Stimulated activated effector memory CD8-positive, alpha-beta T cell treated with anti-CD3 and anti-CD28 coated beads, Interleukin-12 subunit alpha, Interleukin-12 subunit beta, amount 100 ng/mL, for 72 hours (primary cell): ENCODE data around the gene HEPACAM2.

Experiments used
- ATAC-seq: fragments of 150-1000 bp; cut with Tn5 transposase; 2 replicates; pipeline ENCODE4 v1.10.0; 2021
- DNase-seq, 2 donors: peaks; one replicate each; pipeline ENCODE4 v3.0.0; 2021 to 2022; ENCODE audit warnings: low spot score in 2 of 2
- H3K27ac Mint-ChIP-seq: one replicate; pipeline ENCODE4 v1.8.0; 2022; ENCODE audit warnings: mild to moderate bottlenecking, mixed read lengths
- H3K36me3 Mint-ChIP-seq: one replicate; pipeline ENCODE4 v1.8.0; 2022; ENCODE audit warnings: mild to moderate bottlenecking, mixed read lengths
- H3K4me1 Mint-ChIP-seq: one replicate; pipeline ENCODE4 v1.8.0; 2022; ENCODE audit warnings: mixed read lengths
- H3K4me3 Mint-ChIP-seq: one replicate; pipeline ENCODE4 v1.8.0; 2022; ENCODE audit warnings: mild to moderate bottlenecking, mixed read lengths
- H3K9me3 Mint-ChIP-seq: one replicate; pipeline ENCODE4 v1.8.0; 2022; ENCODE audit warnings: mixed read lengths

The HEPACAM2 gene

DNA sequence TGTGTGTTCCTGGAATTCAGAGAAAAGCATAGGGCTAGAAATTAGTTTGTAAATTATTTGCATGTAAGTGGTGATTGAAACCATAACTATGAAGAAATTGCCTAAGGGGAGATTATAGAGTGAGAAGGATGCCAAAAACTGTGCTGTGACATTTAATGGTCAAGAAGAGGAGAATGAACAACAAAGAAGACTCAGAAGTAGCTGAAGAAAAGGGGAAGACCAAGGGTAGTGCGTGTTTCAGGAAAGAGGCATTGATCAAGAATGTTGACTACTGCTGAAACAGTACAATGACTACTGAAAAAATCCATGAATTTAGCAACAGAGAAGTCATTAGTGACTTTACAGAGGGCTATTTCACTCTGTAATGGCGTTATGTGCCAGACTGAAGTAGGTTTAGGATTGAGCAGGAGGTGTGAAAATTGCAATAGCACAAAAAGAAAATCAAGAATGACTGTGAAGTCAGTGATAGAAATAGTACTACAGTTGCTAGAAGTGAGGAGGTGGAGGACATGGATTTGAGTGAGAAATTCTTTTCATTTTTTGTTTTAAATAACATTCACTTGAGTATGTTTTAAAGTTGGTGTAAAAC, 49.2 kb downstream of the HEPACAM2 start:
- H3K36me3 Mint-ChIP-seq, result no peaks in the 10 kb centered on the region
- ATAC-seq (peak; percentile 54), DNase-seq (no peak)
- H3K4me1 Mint-ChIP-seq, result peaks cover 7% of the 10 kb centered on the region
- no peak overlapping the region for H3K4me3 Mint-ChIP-seq
- H3K9me3 Mint-ChIP-seq, result no peaks in the 10 kb centered on the region
- no peak overlapping the region for H3K27ac Mint-ChIP-seq

DNA sequence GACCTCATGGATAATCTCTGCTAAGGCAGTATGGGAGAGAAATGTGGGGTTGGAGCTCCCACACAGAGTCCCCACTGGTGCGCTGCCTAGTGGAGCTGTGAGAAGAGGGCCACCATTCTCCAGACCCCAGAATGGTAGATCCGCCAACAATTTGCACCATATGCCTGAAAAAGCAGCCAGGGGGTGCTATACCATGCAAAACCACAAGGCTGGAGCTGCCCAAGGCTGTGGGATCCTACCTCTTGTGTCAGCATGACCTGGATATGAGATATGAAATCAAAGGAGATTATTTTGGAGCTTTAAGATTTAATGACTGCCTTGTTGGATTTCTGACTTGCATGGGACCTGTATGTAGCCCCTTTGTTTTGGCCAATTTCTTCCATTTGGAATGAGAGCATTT, 51.0 kb downstream of the HEPACAM2 start:
- no peak overlapping the region for H3K4me3 Mint-ChIP-seq

DNA sequence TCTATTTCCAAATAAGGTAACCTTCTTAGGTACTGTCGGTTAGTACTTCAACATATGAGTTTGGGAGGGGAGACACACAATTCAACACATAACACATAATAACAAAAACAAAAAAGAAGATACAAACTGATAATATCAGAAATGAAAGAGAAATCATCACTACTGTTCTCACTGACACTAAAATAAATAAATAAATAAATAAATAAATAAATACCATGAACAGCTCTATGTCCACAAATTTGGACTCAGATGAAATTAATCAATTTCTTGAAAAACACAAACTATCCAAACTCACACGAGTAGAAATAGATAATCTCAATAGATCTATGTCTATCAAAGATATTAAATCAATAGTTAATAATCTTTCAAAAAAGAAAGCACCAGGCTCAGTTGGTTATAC, 53.6 kb downstream of the HEPACAM2 start:
- Mint-ChIP-seq H3K27ac (no peak overlapping the region), H3K4me3 (no peak overlapping the region)
- no peak for DNase-seq

More for the DNA sequence above, 51.0 kb downstream of the HEPACAM2 start:
- DNase-seq, result no peak
- Mint-ChIP-seq H3K9me3 (peaks cover 4% of the 10 kb centered on the region), H3K27ac (no peak overlapping the region), H3K4me1 (peaks cover 7% of the 10 kb centered on the region), H3K36me3 (no peaks in the 10 kb centered on the region)
- ATAC-seq, result no peak

DNA sequence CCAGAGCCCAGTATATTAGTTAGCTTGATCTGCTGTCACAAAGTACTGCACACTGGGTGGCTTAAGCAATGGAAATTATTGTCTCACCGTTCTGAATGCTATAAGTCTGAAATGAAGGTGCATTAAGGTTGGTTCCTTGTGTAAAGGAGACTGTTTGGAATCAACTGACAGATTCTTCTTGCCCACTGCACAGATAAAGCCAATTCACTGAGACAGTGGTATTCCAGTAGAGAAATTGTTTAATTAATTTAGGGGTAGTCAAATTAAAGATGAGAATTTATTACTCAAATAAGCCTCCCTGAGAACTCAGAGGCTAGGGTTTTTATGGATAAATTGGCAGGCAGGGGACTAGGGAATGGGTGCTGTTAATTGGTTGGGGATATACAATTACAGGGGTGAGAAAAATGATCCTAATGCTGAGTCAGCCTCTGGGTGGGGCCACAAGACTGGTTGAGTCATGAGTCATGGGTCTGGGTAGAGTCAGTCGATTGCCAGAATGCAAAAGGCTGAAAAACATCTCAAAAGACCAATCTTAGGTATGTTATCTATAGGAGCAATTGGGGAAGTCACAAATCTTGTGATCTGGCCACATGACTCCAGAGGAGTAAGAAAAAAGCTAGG, 54.6 kb downstream of the HEPACAM2 start:
- ATAC-seq (no peak), DNase-seq (no peak)
- Mint-ChIP-seq H3K4me3 (no peak overlapping the region), H3K9me3 (peaks cover 10% of the 10 kb centered on the region), H3K36me3 (no peaks in the 10 kb centered on the region), H3K4me1 (no peaks in the 10 kb centered on the region), H3K27ac (no peak overlapping the region)

More for the DNA sequence above, 53.6 kb downstream of the HEPACAM2 start:
- no peaks in the 10 kb centered on the region for H3K36me3 Mint-ChIP-seq
- ATAC-seq, result no peak
- H3K9me3 Mint-ChIP-seq, result peaks cover 5% of the 10 kb centered on the region
- H3K4me1 Mint-ChIP-seq, result peaks cover 7% of the 10 kb centered on the region

DNA sequence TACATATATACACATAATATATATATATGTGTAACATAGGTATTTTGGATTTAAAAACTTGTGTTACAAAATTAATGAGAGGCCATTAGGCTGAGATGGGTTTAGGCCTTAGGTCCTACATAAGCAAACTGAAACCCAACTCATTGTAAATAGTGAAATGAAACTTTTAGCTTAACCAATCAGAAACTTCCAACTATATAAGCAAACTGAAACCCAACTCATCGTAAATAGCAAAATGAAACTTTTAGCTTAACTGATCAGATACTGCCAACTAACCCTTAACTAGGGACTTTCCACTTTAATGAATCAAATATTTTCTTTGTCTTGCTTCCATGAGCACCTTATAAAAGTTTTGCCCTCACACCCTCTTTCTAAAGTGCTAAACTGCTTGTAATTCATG, 60.8 kb downstream of the HEPACAM2 start:
- no peak overlapping the region for H3K27ac Mint-ChIP-seq
- no peak for DNase-seq
- peak; percentile 89 for ATAC-seq
- peaks cover 6% of the 10 kb centered on the region for H3K9me3 Mint-ChIP-seq
- H3K36me3 Mint-ChIP-seq, result no peaks in the 10 kb centered on the region
- no peaks in the 10 kb centered on the region for H3K4me1 Mint-ChIP-seq
- no peak overlapping the region for H3K4me3 Mint-ChIP-seq

DNA sequence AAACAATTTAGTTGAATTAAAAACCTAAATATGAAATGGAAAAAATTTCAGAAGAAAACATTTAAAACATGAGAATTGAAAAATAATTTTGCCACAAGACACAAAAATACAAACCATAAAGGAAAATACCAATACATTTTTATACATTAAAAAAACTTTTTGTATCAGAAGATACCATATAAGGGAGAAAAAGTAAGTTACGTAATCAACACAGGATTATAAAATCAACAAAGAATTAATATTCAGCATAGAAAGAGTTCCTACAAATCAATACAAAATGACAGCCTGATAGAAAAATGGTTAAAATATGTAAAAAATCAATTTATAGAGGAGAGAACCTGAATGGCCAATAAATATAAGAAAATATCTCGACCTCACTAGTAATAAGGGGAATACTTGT, 61.5 kb downstream of the HEPACAM2 start:
- Mint-ChIP-seq H3K27ac (no peak overlapping the region), H3K4me1 (no peaks in the 10 kb centered on the region), H3K36me3 (no peaks in the 10 kb centered on the region), H3K9me3 (peaks cover 6% of the 10 kb centered on the region), H3K4me3 (no peak overlapping the region)
- ATAC-seq (no peak), DNase-seq (no peak)

DNA sequence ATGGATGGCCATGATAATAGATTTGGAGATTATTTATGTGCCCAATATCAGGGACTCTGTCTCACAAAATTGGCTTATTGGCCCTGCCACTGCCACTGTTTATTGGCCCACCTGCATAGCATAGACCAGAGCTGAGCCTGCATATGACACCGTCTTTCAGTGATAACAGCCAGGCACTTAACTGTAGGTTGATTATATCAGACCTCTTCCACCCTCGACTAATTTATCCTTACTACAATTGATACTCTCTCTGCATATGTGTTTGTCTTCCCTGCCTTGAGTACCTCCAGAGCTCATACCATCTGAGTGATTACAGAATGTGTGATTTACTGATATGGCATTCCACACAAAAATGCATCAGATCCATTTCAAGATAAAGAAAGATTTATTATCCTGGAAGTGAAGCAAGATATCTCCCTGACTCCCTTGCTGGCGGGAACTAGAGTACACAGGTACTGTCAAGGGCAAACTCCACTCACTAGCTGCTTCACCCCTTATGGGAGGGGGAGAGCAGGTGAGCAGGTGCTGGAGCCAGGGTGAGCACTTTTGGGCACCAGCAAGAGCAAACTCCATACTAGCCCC, 65.0 kb downstream of the HEPACAM2 start:
- no peak for DNase-seq
- no peak overlapping the region for H3K27ac Mint-ChIP-seq
- ATAC-seq, result no peak
- H3K9me3 Mint-ChIP-seq, result no peaks in the 10 kb centered on the region
- no peaks in the 10 kb centered on the region for H3K36me3 Mint-ChIP-seq
- H3K4me1 Mint-ChIP-seq, result no peaks in the 10 kb centered on the region
- H3K4me3 Mint-ChIP-seq, result no peak overlapping the region

DNA sequence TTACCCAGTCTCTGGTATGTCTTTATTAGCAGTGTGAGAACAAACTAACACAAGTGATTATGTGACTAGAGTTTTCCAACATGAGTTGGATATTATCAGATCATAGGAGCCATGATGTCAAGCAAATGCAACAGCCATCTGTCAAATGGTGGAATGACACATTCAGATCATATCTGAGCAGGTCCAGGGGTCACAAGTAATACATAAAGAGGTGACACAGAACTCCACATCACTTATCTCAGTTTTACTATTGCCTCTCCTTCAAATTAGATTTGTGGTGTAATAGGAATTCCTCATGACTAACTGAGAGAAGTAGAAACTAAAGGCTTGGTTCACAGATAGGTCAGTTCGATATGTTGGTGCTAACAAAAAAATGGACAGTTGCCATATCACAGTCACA, 65.9 kb downstream of the HEPACAM2 start:
- Mint-ChIP-seq H3K36me3 (no peaks in the 10 kb centered on the region), H3K27ac (no peak overlapping the region), H3K9me3 (no peaks in the 10 kb centered on the region), H3K4me1 (no peaks in the 10 kb centered on the region), H3K4me3 (no peak overlapping the region)
- DNase-seq (no peak), ATAC-seq (peak; percentile 95)

DNA sequence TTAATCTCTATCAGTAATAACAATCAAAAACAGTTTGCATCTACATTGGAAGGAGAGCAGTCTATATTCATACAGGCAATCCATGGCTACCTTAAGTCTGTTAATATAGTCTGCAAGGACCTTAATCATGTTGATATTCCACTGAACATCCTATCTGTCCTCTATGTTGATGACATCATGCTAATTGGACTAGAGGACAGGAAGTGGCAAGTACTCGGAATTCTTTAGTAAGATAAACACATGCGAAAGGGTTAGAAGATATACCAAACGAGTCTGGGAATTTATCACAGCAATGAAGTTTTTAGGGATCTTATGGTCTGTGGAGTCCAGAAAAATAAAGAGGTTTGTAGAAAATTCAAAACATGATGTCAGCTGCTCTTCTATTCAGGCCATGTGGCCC, 66.8 kb downstream of the HEPACAM2 start:
- DNase-seq (no peak), ATAC-seq (no peak)
- Mint-ChIP-seq H3K27ac (no peak overlapping the region), H3K4me3 (no peak overlapping the region), H3K36me3 (no peaks in the 10 kb centered on the region), H3K9me3 (no peaks in the 10 kb centered on the region), H3K4me1 (no peaks in the 10 kb centered on the region)

DNA sequence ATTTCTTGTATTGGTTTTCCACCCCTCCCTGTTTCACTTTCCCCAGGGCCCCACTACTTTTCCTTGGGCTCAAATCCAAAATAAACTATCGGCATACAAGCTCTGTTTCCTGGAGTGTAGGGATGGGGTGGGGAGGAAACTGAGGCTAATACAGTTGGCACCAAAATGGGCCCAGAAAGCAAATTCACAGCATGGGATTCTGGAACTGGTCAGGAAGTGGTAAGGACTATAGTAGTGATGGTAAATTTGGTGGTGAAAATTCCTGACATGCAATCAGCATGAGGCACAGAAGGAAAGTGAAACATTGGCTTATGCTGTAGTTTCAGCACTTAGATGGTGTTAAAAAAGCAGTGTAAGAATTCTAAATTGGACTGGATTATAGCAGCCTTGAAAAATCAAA, 69.4 kb downstream of the HEPACAM2 start:
- H3K4me3 Mint-ChIP-seq, result no peak overlapping the region
- no peaks in the 10 kb centered on the region for H3K9me3 Mint-ChIP-seq
- DNase-seq (no peak), ATAC-seq (no peak)
- no peak overlapping the region for H3K27ac Mint-ChIP-seq
- H3K36me3 Mint-ChIP-seq, result no peaks in the 10 kb centered on the region
- H3K4me1 Mint-ChIP-seq, result no peaks in the 10 kb centered on the region

DNA sequence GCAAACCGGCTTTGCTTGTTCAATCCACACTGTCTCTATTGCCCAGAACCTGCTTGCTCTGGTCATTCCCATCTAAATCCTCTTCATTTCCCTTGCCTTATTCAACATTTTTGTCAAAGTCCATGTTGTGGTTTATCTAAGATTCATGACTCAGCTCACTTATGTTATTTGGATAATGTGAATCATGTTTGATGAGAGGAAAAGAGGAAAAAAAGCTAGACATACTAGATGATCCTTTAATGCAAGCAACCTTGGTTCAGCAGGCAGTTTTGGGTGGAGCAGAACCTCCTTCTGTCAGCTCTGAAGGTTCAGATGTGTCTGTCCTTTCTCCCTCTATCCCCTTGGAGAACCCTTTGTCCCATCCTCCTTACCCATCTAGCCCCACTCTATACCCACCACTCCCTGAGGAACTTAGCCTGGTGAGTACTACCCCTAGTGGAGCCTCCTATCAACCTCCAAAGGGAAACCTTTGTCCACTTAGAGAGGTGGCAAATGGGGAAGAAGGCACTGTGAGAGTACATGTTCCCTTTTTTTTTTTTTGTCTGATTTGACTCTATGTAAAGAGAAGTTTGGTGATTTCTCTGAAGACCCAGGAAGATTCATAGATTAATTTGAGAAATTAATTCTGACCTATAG, 76.0 kb downstream of the HEPACAM2 start:
- Mint-ChIP-seq H3K36me3 (peaks cover 16% of the 10 kb centered on the region), H3K27ac (no peak overlapping the region), H3K9me3 (peaks cover 5% of the 10 kb centered on the region), H3K4me3 (no peak overlapping the region), H3K4me1 (peaks cover 28% of the 10 kb centered on the region)
- DNase-seq (no peak), ATAC-seq (no peak)

DNA sequence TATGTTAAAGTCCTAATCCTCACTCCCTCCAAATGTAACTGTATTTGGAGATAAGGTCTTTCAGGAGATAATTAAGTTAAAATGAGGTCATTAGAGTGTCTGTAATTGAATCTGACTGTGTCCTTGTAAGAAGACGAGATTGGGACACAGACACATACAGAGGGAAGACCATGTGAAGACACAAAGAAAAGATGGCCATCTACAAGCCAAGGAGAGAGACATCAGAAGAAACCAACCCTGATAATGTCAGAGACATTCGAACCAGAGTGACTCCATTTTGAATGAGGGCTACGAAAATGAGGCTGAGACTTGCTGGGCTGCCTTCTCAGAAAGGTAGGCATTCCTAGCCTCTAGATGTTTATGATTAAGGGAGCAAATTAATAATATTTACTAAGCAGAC, 77.5 kb downstream of the HEPACAM2 start:
- Mint-ChIP-seq H3K4me1 (peaks cover 28% of the 10 kb centered on the region), H3K4me3 (peak overlapping the region; percentile 75), H3K36me3 (peaks cover 30% of the 10 kb centered on the region), H3K9me3 (peaks cover 5% of the 10 kb centered on the region), H3K27ac (peak overlapping the region; percentile 98)
- no peak for ATAC-seq
- DNase-seq, result no peak

DNA sequence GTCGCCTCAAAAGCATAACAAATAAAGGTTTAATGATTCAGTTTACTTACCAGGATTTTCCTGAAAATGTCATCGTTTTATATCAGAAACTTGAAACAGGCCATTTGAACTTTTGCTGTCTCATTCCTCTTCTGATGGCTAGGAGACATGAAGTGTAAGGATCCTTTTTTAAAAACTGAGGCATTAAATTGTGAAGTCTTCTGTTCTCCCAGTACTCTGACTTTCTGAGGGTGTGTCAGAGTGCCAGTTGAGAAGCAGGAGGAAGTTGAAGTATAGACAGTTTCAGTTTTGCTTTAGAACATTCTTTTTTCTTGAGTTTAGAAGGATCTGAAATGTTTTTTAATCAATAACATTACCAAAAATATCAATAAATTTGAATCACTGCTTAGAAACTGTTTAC, 78.1 kb downstream of the HEPACAM2 start, which contains the start of gene SAMD9L:
Gene SAMD9L, minus strand, starts transcription at position 242 of the 400 bp plus-strand sequence. CDS start 12,414 bp downstream, outside the sequence.
- Mint-ChIP-seq H3K9me3 (peaks cover 5% of the 10 kb centered on the region), H3K27ac (peak within 1 kb of the TSS; percentile 98)

DNA sequence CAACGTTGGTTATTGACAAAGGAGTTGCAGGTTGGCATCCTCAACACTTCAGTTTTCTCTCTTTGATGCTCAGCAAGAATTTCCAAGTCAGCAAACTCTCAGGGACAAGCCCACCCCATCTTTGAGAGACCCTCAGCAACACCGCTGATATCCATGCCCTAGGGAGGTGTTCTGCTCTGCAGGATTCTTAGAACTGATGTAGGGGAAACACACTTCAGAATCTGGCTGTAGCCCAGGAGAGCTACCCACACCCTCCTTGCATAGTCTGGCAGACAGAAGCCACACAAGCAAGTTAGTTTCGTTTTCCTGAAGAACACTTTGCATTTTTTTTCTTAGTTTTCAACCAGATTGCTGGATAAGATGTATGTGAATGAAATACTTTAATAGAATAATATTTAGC, 78.9 kb downstream of the HEPACAM2 start:
- ATAC-seq (peak; percentile 87), DNase-seq (peak; percentile 6 to 64)
- Mint-ChIP-seq H3K4me1 (peaks cover 33% of the 10 kb centered on the region), H3K27ac (peak overlapping the region; percentile 98), H3K9me3 (peaks cover 5% of the 10 kb centered on the region), H3K36me3 (peaks cover 40% of the 10 kb centered on the region), H3K4me3 (peak overlapping the region; percentile 75)

More for the DNA sequence above, 78.1 kb downstream of the HEPACAM2 start, which contains the start of gene SAMD9L:
- ATAC-seq (peak; percentile 70), DNase-seq (no peak)
- Mint-ChIP-seq H3K36me3 (peaks cover 36% of the 10 kb centered on the region), H3K4me3 (peak within 1 kb of the TSS; percentile 75), H3K4me1 (peaks cover 32% of the 10 kb centered on the region)

DNA sequence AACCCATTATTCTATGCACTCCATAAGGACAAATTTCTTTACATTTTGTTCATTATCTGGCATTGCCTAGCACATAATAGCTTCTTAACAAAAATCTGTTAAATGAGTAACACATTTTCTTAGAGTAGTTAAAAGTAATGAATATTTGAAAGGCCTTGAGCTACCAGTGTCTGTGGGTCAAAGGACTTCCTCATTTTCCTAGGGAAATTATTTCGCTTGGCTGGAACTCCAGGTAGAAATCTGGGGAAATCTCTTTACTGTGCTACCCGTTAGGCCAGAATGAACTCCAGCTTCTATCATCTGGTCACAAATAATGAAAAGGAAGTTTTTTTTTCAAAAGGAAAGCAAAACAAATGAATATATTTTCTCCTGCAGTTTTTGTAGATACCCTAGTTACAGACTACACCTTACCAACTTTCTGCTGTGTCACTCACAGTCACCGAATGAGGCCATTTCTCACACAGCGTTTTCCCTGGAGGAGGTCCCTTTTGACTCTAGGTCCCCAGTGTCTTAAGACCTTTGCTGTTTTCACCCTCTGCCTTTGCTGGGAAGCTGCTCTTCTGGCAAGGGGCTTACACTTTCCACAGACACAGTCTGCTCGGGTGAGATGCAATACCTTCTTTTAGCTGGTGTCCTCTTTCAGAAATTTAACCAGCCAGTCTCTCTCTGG, 79.7 kb downstream of the HEPACAM2 start:
- peaks cover 40% of the 10 kb centered on the region for H3K36me3 Mint-ChIP-seq
- peak overlapping the region; percentile 75 for H3K4me3 Mint-ChIP-seq
- DNase-seq (no peak), ATAC-seq (peak; percentile 68)
- peak overlapping the region; percentile 98 for H3K27ac Mint-ChIP-seq
- H3K9me3 Mint-ChIP-seq, result peaks cover 5% of the 10 kb centered on the region
- H3K4me1 Mint-ChIP-seq, result peaks cover 33% of the 10 kb centered on the region
